HCT116 (cell line): ENCODE results near the gene CC2D2B. TPM values are rescaled to one million over a fixed set of nuclear protein-coding genes. Genes with fewer than 3 reads are reported as not detected.
A peak's percentile ranks its signal among the peaks of the same experiment; 100 is the strongest.

Source experiments
- ATAC-seq: fragments of 200-7000 bp; cut with Tn5 transposase; 2 replicates; pipeline ENCODE4 v1.9.1; 2020; ENCODE audit warnings: mild to moderate bottlenecking, moderate library complexity
- BruUV-seq: library from RNA; stranded (reverse); fragments of 400-500 nt; replicated peaks from 2 replicates; lab custom pipeline; 2021; lab: Mats Ljungman, UMichigan
- CTCF ChIA-PET: fragments of 300-600 bp; sonication (Branson Sonifier 250); formaldehyde crosslinking; loops from one replicate; lab custom pipeline; 2021; ENCODE audit warnings: antibody characterized with exemption; lab: Charles Lee
- POLR2A ChIA-PET: fragments of 300-600, 350-600 bp; sonication (Branson Sonifier 250); formaldehyde crosslinking; loops from one replicate; lab custom pipeline; 2021; ENCODE audit warnings: antibody characterized with exemption; lab: Charles Lee
- RAD21 ChIA-PET, 2 experiments: fragments of 300-600 bp; sonication (Branson Sonifier 250); formaldehyde crosslinking; loops; one replicate each; lab custom pipeline; 2023; ENCODE audit warnings: low total read pairs in 2 of 2; ENCODE audit not compliant: uncharacterized antibody in 2 of 2, unreplicated experiment in 2 of 2, low non-redundant PET in 1 of 2; lab: Charles Lee
- DNase-seq: peaks from one replicate; pipeline ENCODE4 v3.0.0-alpha.2; 2010; ENCODE audit warnings: low read depth, low spot score
- H2AFZ ChIP-seq: fragments of 200-600 bp; shearing (Covaris generic), sonication (generic); 2 replicates; pipeline ENCODE4 v1.6.1; 2017; ENCODE audit warnings: low read depth, mixed run types, mixed read lengths, antibody characterized with exemption, low read length; ENCODE audit not compliant: poor library complexity, severe bottlenecking
- H3K27ac ChIP-seq: 2 replicates; pipeline ENCODE4 v1.5.1; 2012; ENCODE audit warnings: low read depth, low read length
- H3K27me3 ChIP-seq: fragments of 200-600 bp; sonication (generic); 2 replicates; pipeline ENCODE4 v1.6.1; 2016; ENCODE audit warnings: mixed run types, low read length, mixed read lengths; ENCODE audit not compliant: insufficient read depth
- H3K36me3 ChIP-seq, 2 experiments: fragments of 200-500 bp in 1 of 2; fragments of 200-600 bp in 1 of 2; sonication (Bioruptor generic) in 1 of 2; sonication (generic) in 1 of 2; 2 replicates each; pipeline versions ENCODE4 v1.5.1 to v1.6.1; 2014 to 2016; ENCODE audit warnings: low read length in 2 of 2, inconsistent platforms in 1 of 2, mixed read lengths in 1 of 2, mixed run types in 1 of 2; ENCODE audit not compliant: insufficient read depth in 2 of 2, control insufficient read depth in 1 of 2
- H3K4me1 ChIP-seq, 2 experiments: fragments of 200-600 bp in 1 of 2; sonication (generic) in 1 of 2; 2 replicates each; pipeline versions ENCODE4 v1.5.1 to v1.6.1; 2012 to 2017; ENCODE audit warnings: low read length in 2 of 2, inconsistent platforms in 1 of 2, mild to moderate bottlenecking in 1 of 2, mixed read lengths in 1 of 2, mixed run types in 1 of 2, moderate library complexity in 1 of 2; ENCODE audit not compliant: insufficient read depth in 2 of 2, control insufficient read depth in 1 of 2
- H3K4me2 ChIP-seq: fragments of 200-600 bp; sonication (generic); 2 replicates; pipeline ENCODE4 v1.6.1; 2017; ENCODE audit warnings: mixed run types, low read length, mixed read lengths
- H3K4me3 ChIP-seq, 2 experiments: fragments of 200-600 bp in 1 of 2; sonication (generic) in 1 of 2; replicated peaks in 1 of 2; 2 replicates each; pipeline ENCODE4 v1.5.1; 2011 to 2016; ENCODE audit warnings: low read length in 2 of 2, control low read depth in 1 of 2, low read depth in 1 of 2, mild to moderate bottlenecking in 1 of 2, mixed read lengths in 1 of 2, mixed run types in 1 of 2
- H3K79me2 ChIP-seq: fragments of 200-600 bp; sonication (generic); 2 replicates; pipeline ENCODE4 v1.6.1; 2017; ENCODE audit warnings: mild to moderate bottlenecking, mixed run types, low read length, moderate library complexity, mixed read lengths; ENCODE audit not compliant: insufficient read depth
- H3K9ac ChIP-seq: fragments of 200-600 bp; sonication (generic); 2 replicates; pipeline ENCODE4 v1.6.1; 2016; ENCODE audit warnings: low read length, mixed read lengths
- H3K9me2 ChIP-seq: fragments of 200-600 bp; sonication (generic), shearing (Covaris generic); 2 replicates; pipeline ENCODE4 v1.6.1; 2017; ENCODE audit warnings: mixed run types, mild to moderate bottlenecking, moderate library complexity; ENCODE audit not compliant: insufficient read depth
- H3K9me3 ChIP-seq, 2 experiments: fragments of 200-500 bp in 1 of 2; fragments of 200-600 bp in 1 of 2; sonication (Bioruptor generic) in 1 of 2; sonication (generic) in 1 of 2; 2 replicates each; pipeline ENCODE4 v1.6.1; 2014 to 2017; ENCODE audit warnings: low read length in 2 of 2, mixed read lengths in 2 of 2, inconsistent platforms in 1 of 2, low read depth in 1 of 2, mild to moderate bottlenecking in 1 of 2, mixed run types in 1 of 2, moderate library complexity in 1 of 2; ENCODE audit not compliant: control insufficient read depth in 1 of 2, insufficient read depth in 1 of 2
- H4K20me1 ChIP-seq: fragments of 200-600 bp; sonication (generic), shearing (Covaris generic); 2 replicates; pipeline ENCODE4 v1.6.1; 2017; ENCODE audit warnings: mixed run types, mild to moderate bottlenecking, moderate library complexity; ENCODE audit not compliant: insufficient read depth
- CBX3 ChIP-seq: IDR thresholded peaks from 2 replicates; pipeline ENCODE4 v1.6.1; 2012; ENCODE audit warnings: low read depth
- CEBPB ChIP-seq: IDR thresholded peaks from 2 replicates; pipeline ENCODE4 v1.6.1; 2012; ENCODE audit warnings: low read depth
- EGR1 ChIP-seq: IDR thresholded peaks from 2 replicates; pipeline ENCODE4 v1.6.1; 2012; ENCODE audit warnings: low read depth
- ELF1 ChIP-seq: IDR thresholded peaks from 2 replicates; pipeline ENCODE4 v1.6.1; 2012; ENCODE audit warnings: low read depth, borderline replicate concordance
- EZH2phosphoT487 ChIP-seq: fragments of 200-600 bp; IDR thresholded peaks from 2 replicates; pipeline ENCODE4 v1.6.1; 2018; ENCODE audit warnings: antibody characterized with exemption, borderline replicate concordance
- FOSL1 ChIP-seq: IDR thresholded peaks from 2 replicates; pipeline ENCODE4 v1.6.1; 2012; ENCODE audit warnings: low read depth
- JUND ChIP-seq: IDR thresholded peaks from 2 replicates; pipeline ENCODE4 v1.6.1; 2012
- POLR2A ChIP-seq: IDR thresholded peaks from 2 replicates; pipeline ENCODE4 v1.7.0; 2011; ENCODE audit warnings: borderline replicate concordance; ENCODE audit not compliant: insufficient read depth, insufficient read length; ENCODE audit errors: extremely low read depth
- POLR2AphosphoS5 ChIP-seq: IDR thresholded peaks from 2 replicates; pipeline ENCODE4 v1.6.1; 2011; ENCODE audit warnings: mild to moderate bottlenecking, low read depth, low read length, moderate library complexity
- RAD21 ChIP-seq: IDR thresholded peaks from 2 replicates; pipeline ENCODE4 v1.6.1; 2012; ENCODE audit warnings: low read depth, mild to moderate bottlenecking
- SIN3A ChIP-seq: IDR thresholded peaks from 2 replicates; pipeline ENCODE4 v1.6.1; 2012; ENCODE audit warnings: low read depth
- SP1 ChIP-seq: IDR thresholded peaks from 2 replicates; pipeline ENCODE4 v1.6.1; 2012; ENCODE audit warnings: low read depth
- TCF7L2 ChIP-seq: IDR thresholded peaks from 2 replicates; pipeline ENCODE4 v1.7.0; 2011; ENCODE audit warnings: borderline replicate concordance, inconsistent platforms; ENCODE audit not compliant: insufficient read depth, insufficient read length; ENCODE audit errors: extremely low read depth
- ZFX ChIP-seq: fragments of 450-650 bp; IDR thresholded peaks from 2 replicates; pipeline ENCODE4 v1.6.1; 2017
- ZNF274 ChIP-seq: fragments of 200-500 bp; sonication (Bioruptor generic); IDR thresholded peaks from 2 replicates; pipeline ENCODE4 v1.6.1; 2014; ENCODE audit warnings: mild to moderate bottlenecking, low read depth, low read length, inconsistent platforms
- intact Hi-C: fragments of 100-400 bp; cut with micrococcal nuclease; formaldehyde crosslinking; loops from 2 replicates; pipeline ENCODE4 v1.10.0; 2022
- total RNA-seq: library from RNA; stranded (reverse); gene quantifications from one replicate; pipeline ENCODE4 v1.2.1, GENCODE V29; 2021; ENCODE audit not compliant: unreplicated experiment
- TF ChIP-seq, protein P1 (sequence below): IDR thresholded peaks from 2 replicates; pipeline ENCODE4 v1.6.1; 2011; ENCODE audit warnings: mild to moderate bottlenecking, low read length, moderate library complexity; ENCODE audit not compliant: insufficient replicate concordance; ENCODE audit errors: extremely low read depth
- TF ChIP-seq, protein P2 (sequence below), 3 experiments: fragments of 200-600 bp in 1 of 3; sonication (generic) in 1 of 3; IDR thresholded peaks in 2 of 3; conservative IDR thresholded peaks in 1 of 3; 2 replicates each; pipeline ENCODE4 v1.5.1; 2012 to 2017; ENCODE audit warnings: low read depth in 2 of 3, low read length in 2 of 3, antibody characterized with exemption in 1 of 3, borderline replicate concordance in 1 of 3, control low read depth in 1 of 3, mild to moderate bottlenecking in 1 of 3, mixed read lengths in 1 of 3, mixed run types in 1 of 3, moderate library complexity in 1 of 3; ENCODE audit not compliant: insufficient read depth in 1 of 3
- TF ChIP-seq, protein P3 (sequence below): IDR thresholded peaks from 2 replicates; pipeline ENCODE4 v1.6.1; 2012
- TF ChIP-seq, protein P4 (sequence below): IDR thresholded peaks from 2 replicates; pipeline ENCODE4 v1.6.1; 2012; ENCODE audit warnings: low read depth

The CC2D2B gene
- total RNA-seq, 1 experiment from 2014 or later = 0.20 TPM

DNA sequence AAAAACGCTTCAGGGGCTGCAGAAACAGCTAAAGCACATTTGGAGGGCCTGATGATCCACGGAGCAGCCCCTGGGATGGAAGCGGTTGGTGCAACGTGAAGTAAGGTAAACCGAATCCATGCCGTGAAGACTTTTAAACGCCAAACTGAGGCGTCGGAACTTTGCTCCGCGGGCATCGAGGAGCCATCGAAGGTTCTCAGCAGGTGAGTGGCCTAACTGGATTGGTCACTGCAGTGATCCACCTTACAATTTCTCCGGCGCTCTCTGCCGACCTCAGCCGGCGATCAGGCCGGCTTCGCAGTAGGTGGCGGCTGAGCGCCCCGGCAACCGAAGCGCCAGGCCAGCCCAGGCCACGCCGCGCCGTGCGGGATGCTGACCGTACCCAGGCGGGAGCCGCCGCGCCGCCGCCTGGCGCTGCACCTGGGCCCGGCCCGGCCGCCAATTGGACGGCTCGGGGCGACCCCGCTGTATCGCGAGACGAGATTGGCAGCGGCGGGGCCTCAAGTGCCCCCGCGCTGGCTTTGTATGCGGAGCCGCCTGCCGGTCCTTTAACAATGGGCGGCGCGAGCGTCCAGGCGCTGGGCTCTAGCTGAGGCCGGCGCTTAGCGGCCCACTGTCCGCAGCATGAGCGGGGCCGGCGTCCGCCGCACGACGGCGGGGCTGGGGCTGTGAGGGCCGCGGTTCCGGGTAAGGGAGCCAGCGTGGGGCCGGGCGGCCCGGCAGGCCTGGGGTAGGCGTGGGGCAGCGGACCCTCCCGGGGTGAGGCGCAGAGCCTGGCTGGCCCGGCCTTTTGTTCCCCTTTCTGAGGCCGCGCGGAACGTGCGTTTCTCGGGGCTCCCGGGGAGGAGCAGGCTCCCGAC is 135.5 kb downstream of the CC2D2B start, which contains the start of gene CCNJ:
TSS of gene CCNJ (plus strand) at position 551 of the 860 bp plus-strand sequence. CDS start 811 bp downstream, outside the sequence.
- ATAC-seq = peak; percentile 92
- Histone ChIP-seq H3K9ac (peak within 1 kb of the TSS; percentile 71), H3K4me1 (peaks cover 5 to 18% of the 10 kb centered on the region in 2 experiments), H3K27ac (peak within 1 kb of the TSS; percentile 70), H3K9me3 (no peaks in the 10 kb centered on the region), H4K20me1 (no peaks in the 10 kb centered on the region), H3K27me3 (no peaks in the 10 kb centered on the region), H3K36me3 (no peaks in the 10 kb centered on the region; a peak in 1 of 4 replicates), H3K4me3 (peak within 1 kb of the TSS; percentile 70 to 78), H2AFZ (peak within 1 kb of the TSS; percentile 57), H3K79me2 (peaks cover 41% of the 10 kb centered on the region), H3K9me2 (no peaks in the 10 kb centered on the region), H3K4me2 (peak within 1 kb of the TSS; percentile 88)
- ChIA-PET RAD21 (no interaction called here), POLR2A (no interaction called here), CTCF (interaction anchor here (0.9 to 1.0 kb wide), 2 partner anchors 26 kb away, joined by 3 read pairs; no protein-coding TSS in a partner anchor)
- no TSS peak for BruUV-seq
- intact Hi-C loops = loop anchor here (5.0 to 10.0 kb wide), 2 partner anchors 79 to 252 kb away; no protein-coding TSS in a partner anchor
- DNase-seq = peak; percentile 77
- TF ChIP-seq ZFX = peak; percentile 98
- peak; percentile 96 for TF ChIP-seq TCF7L2
- TF ChIP-seq, protein P1, sequence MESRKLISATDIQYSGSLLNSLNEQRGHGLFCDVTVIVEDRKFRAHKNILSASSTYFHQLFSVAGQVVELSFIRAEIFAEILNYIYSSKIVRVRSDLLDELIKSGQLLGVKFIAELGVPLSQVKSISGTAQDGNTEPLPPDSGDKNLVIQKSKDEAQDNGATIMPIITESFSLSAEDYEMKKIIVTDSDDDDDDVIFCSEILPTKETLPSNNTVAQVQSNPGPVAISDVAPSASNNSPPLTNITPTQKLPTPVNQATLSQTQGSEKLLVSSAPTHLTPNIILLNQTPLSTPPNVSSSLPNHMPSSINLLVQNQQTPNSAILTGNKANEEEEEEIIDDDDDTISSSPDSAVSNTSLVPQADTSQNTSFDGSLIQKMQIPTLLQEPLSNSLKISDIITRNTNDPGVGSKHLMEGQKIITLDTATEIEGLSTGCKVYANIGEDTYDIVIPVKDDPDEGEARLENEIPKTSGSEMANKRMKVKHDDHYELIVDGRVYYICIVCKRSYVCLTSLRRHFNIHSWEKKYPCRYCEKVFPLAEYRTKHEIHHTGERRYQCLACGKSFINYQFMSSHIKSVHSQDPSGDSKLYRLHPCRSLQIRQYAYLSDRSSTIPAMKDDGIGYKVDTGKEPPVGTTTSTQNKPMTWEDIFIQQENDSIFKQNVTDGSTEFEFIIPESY = peak; percentile 92
- no peak for TF ChIP-seq CEBPB
- TF ChIP-seq, protein P2, sequence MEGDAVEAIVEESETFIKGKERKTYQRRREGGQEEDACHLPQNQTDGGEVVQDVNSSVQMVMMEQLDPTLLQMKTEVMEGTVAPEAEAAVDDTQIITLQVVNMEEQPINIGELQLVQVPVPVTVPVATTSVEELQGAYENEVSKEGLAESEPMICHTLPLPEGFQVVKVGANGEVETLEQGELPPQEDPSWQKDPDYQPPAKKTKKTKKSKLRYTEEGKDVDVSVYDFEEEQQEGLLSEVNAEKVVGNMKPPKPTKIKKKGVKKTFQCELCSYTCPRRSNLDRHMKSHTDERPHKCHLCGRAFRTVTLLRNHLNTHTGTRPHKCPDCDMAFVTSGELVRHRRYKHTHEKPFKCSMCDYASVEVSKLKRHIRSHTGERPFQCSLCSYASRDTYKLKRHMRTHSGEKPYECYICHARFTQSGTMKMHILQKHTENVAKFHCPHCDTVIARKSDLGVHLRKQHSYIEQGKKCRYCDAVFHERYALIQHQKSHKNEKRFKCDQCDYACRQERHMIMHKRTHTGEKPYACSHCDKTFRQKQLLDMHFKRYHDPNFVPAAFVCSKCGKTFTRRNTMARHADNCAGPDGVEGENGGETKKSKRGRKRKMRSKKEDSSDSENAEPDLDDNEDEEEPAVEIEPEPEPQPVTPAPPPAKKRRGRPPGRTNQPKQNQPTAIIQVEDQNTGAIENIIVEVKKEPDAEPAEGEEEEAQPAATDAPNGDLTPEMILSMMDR (IDR thresholded peaks at IDR 0.05 in 2 of 3, conservative IDR thresholded peaks at IDR 0.05 in 1 of 3; ENCODE audit: borderline replicate concordance in 1 of 3, insufficient read depth in 1 of 3, low read depth in 2 of 3, low read length in 2 of 3) = no peak
- TF ChIP-seq FOSL1 = no peak
- peak; percentile 80 for TF ChIP-seq SP1
- peak; percentile 87; the same call in 1 of the 2 replicates for TF ChIP-seq POLR2AphosphoS5
- no peak for TF ChIP-seq ZNF274
- no peak for TF ChIP-seq EZH2phosphoT487
- peak; percentile 49 for TF ChIP-seq EGR1
- peak; percentile 80 for TF ChIP-seq CBX3
- TF ChIP-seq POLR2A = peak; percentile 80
- TF ChIP-seq SIN3A = no peak; the same call in 1 of the 2 replicates
- TF ChIP-seq, protein P3, sequence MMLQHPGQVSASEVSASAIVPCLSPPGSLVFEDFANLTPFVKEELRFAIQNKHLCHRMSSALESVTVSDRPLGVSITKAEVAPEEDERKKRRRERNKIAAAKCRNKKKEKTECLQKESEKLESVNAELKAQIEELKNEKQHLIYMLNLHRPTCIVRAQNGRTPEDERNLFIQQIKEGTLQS = no peak
- TF ChIP-seq JUND = no peak
- TF ChIP-seq, protein P4, sequence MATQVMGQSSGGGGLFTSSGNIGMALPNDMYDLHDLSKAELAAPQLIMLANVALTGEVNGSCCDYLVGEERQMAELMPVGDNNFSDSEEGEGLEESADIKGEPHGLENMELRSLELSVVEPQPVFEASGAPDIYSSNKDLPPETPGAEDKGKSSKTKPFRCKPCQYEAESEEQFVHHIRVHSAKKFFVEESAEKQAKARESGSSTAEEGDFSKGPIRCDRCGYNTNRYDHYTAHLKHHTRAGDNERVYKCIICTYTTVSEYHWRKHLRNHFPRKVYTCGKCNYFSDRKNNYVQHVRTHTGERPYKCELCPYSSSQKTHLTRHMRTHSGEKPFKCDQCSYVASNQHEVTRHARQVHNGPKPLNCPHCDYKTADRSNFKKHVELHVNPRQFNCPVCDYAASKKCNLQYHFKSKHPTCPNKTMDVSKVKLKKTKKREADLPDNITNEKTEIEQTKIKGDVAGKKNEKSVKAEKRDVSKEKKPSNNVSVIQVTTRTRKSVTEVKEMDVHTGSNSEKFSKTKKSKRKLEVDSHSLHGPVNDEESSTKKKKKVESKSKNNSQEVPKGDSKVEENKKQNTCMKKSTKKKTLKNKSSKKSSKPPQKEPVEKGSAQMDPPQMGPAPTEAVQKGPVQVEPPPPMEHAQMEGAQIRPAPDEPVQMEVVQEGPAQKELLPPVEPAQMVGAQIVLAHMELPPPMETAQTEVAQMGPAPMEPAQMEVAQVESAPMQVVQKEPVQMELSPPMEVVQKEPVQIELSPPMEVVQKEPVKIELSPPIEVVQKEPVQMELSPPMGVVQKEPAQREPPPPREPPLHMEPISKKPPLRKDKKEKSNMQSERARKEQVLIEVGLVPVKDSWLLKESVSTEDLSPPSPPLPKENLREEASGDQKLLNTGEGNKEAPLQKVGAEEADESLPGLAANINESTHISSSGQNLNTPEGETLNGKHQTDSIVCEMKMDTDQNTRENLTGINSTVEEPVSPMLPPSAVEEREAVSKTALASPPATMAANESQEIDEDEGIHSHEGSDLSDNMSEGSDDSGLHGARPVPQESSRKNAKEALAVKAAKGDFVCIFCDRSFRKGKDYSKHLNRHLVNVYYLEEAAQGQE = no peak
- TF ChIP-seq RAD21 = no peak
- no peak for TF ChIP-seq ELF1
